Measurements from ENCODE around the gene EPC2.

- TF ChIP-seq CTCF (IDR thresholded peaks at IDR 0.05) (no peak), SIN3A (IDR thresholded peaks at IDR 0.05; ENCODE audit: borderline replicate concordance, insufficient read depth, low read depth, low read length) (no peak)
These were observed 19.7 kb downstream of the EPC2 start for GRCh38 chr2:148664229-148664628.
